NCI-H446 treated with DMSO at 0.1 percent for 48 hours (cell line): ENCODE measurements around the gene TDRD12.

Source experiments
- DNase-seq: peaks from one replicate; lab custom pipeline; 2025; lab: John Stamatoyannopoulos, UW

TDRD12 gene, protein sequence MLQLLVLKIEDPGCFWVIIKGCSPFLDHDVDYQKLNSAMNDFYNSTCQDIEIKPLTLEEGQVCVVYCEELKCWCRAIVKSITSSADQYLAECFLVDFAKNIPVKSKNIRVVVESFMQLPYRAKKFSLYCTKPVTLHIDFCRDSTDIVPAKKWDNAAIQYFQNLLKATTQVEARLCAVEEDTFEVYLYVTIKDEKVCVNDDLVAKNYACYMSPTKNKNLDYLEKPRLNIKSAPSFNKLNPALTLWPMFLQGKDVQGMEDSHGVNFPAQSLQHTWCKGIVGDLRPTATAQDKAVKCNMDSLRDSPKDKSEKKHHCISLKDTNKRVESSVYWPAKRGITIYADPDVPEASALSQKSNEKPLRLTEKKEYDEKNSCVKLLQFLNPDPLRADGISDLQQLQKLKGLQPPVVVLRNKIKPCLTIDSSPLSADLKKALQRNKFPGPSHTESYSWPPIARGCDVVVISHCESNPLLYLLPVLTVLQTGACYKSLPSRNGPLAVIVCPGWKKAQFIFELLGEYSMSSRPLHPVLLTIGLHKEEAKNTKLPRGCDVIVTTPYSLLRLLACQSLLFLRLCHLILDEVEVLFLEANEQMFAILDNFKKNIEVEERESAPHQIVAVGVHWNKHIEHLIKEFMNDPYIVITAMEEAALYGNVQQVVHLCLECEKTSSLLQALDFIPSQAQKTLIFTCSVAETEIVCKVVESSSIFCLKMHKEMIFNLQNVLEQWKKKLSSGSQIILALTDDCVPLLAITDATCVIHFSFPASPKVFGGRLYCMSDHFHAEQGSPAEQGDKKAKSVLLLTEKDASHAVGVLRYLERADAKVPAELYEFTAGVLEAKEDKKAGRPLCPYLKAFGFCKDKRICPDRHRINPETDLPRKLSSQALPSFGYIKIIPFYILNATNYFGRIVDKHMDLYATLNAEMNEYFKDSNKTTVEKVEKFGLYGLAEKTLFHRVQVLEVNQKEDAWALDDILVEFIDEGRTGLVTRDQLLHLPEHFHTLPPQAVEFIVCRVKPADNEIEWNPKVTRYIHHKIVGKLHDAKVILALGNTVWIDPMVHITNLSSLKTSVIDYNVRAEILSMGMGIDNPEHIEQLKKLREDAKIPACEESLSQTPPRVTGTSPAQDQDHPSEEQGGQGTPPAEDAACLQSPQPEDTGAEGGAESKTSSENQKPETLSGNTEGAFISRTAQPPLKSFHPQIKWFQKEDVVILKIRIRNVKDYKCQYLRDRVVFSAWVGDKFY (N-terminal part only)

DNA sequence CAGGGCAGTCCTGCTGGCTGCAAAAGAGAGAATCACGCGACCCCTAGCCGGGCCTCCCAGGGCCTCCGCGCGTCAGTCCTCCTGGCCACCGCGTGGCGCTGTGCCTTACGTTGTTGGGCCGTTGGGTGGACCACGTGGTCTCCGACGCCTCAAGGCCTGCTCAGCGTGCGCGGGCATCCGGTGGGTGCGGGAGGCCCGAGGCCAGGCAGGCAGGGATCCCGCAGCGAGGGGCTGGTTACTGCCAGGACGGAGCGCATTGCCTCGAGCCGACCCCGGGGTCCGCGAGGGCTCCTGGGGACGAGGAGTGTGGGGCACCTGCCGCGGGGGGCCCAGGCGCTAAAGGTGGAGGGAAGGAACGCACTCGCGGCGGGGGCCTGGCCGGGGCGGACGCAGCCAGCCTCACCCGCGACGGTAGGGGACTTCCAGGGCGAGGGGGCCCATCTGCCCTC is at the start of gene TDRD12:
TDRD12 (plus strand) TSS at position 157 of the 449 bp plus-strand sequence. CDS start 306 bp downstream, outside the sequence.
- no peak for DNase-seq

DNA sequence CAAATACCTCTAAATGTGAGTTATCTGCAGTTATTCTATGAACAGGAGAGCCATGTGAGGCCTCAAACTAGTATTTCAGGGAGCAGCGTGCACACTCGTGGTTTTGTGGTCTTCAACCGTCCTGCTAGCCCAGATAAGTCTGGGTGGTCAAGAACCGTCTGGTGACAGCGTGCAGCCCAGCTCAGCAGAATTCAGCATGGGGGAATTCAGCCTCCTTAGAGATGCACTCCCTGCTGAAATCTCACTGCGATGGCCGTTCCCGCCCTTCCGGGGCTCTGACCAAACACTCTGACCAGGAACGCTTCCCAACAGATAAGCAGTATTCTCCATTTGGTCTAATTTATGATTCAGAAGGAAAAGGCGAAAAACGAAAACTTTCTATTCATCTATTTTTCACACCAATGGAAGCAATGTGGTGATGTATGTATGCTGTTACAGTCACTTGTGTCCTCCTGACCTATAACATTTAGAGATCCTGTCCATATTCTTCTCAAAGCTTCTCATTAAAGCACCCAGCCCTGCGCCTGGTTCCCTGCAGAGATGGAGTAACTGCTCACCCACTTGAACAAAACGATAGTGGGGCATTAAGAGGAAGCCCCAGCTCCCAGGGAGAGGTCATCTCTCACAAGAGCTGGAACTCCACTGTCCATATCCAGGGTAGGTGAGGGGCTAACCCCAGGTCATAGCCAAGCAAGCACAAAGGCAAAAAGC is 47.5 kb upstream of the TDRD12 start:
- DNase-seq = no peak

DNA sequence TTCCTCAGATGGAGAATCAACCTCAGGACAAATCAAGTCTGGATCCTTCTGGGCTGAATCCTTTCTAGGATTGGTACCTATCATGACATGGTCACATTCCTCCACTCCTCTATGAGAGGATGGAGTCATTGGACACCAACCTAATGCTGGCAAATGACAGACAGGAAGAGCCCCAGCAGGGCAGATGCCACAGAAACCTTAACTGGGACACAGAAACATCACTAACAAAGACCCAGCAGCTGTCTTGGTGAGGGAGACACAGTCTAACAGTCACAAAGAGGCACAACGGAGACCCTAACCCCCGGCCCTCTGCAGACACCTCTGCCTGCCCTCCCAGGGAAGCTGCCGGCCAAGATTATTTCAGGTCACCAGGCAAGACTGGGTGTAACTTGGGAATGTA is 46.7 kb upstream of the TDRD12 start:
- no peak for DNase-seq

DNA sequence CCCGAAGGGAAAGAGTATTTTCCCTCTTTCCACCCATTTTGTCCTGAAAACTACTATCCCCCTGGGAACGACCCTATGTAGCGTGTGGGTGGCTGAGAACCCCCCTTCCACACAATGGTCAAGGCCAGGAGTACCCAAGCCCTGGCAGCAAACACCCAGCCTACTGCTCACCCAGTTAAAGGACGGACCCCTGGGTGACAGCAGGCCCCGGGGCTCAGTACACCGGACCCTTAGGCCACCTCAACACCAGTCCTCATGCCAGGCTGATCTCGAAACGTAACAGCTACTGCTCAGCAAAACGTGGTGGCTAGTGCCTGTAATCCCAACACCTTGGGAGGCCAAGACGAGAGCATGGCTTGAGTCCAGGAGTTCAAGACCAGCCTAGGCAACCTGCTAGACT is 46.0 kb upstream of the TDRD12 start:
- DNase-seq = no peak

DNA sequence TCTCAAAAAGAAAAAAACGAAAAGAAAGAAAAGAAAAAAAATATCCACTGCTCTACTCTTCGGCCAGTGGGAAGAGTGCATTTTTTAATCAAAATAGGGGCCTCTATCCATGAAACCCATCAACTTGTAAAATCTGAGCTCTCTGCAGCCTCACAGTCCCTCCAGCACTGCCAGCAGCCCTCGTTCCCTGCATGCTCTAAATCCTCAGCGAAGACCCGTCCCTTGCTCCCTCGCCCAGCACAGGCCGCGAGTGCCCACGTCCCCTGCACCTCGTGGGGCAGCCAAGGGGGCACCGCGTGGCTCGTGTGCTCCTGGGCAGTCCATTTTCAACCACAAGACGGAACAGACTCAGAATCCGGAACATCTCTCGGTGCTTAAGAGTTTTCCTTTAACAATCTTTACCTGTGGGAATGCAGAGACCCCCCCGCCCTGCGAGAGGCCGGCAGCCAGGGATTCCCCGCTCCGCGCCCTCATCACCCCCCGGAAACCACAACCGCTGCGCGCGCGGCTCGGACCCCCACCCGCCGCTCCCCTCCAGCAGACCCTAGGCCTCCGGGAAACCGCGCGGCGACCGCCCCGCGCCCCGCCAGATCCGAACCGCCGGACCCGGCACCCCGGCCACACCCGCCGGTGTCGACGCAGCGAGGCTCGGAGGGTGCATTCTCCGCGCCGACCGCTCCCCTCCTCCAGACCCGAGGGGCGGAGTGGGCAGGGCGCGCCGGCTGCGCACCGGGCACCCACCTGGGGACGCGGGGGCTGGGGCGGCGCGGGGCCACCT is 45.2 kb upstream of the TDRD12 start:
- DNase-seq = no peak

DNA sequence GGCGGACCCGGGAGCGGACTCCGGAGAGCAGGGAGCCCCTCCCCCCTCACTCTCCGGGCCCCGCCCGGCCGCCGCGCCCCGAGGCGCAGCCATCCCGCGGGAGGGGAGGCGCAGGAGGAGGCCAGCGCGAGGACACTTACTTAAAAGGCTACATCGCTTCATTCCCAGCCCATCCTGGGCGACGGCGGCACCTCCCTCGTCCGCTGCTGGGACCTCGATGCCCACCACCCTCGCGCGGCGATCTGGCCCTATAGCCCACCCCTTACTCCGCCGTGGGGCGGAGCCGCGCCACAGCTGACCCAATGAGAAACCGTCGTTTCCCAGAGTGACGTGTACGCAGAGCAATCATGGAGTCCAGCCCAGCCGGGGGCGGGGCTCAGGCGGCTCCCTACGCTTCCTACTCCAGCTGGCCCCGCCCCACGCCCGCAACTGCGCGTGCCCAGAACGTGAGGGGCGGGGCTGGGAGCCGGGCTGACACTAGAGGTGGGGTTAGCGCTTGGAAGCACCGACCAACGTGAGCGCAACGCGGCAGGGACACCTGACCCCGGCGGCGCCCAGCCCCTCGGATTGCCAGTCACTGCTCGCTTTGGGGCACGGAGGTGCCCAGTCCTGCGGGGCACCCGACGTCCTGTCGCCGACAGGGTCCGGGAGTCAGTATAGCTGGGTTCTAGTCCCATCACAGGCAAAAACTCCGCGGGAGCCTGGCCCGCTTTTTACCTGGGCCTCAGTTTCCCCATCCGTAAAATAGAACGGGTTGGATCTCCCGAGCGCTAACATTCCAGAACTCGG is 44.4 kb upstream of the TDRD12 start, which contains the start of gene ANKRD27:
ANKRD27 (minus strand) TSS at position 250 of the 789 bp plus-strand sequence. CDS start 16,165 bp downstream, outside the sequence.
- peak; percentile 97 for DNase-seq

DNA sequence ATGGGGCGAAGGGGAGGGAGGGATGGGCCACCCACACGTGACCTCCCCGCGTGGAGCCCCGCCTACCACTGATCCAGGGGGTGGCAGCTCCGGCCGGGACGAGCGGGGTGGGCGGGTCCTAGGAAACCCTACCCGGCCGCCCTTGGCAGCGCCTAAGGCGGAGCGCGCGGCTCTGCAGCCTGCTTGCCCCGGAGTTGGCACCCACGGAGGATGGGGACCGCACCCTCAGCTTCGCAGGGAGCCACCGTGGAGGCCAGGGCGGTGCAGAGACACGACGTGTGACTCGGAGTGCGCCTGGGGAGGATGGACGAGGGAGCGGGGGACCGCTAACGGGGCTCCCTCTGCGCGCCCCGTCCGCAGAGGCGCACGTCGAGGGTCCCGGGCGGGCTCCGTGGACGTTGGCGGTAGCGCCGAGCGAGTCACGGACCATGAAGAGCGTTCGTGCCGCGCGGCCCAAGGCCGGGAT is 43.8 kb upstream of the TDRD12 start, which contains the start of gene RGS9BP:
RGS9BP (plus strand) TSS at position 129 of the 466 bp plus-strand sequence. CDS start 416 bp downstream, outside the sequence.
- DNase-seq = peak; percentile 44

DNA sequence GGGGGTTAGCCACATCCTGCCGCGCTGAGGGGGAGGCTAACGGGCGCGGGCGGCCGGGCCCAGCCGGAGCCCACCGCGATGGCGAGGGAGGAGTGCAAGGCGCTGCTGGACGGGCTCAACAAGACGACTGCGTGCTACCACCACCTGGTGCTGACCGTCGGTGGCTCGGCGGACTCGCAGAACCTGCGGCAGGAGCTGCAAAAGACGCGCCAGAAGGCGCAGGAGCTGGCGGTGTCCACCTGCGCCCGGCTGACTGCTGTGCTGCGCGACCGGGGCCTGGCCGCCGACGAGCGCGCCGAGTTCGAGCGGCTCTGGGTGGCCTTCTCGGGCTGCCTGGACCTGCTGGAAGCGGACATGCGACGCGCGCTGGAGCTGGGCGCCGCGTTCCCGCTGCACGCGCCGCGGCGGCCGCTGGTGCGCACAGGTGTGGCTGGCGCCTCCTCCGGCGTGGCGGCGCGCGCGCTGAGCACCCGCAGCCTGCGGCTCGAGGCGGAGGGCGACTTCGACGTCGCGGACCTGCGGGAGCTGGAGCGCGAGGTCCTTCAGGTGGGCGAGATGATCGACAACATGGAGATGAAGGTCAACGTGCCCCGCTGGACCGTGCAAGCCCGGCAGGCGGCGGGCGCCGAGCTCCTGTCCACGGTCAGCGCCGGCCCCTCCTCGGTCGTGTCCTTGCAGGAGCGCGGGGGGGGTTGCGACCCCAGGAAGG is 43.2 kb upstream of the TDRD12 start:
- DNase-seq = no peak

DNA sequence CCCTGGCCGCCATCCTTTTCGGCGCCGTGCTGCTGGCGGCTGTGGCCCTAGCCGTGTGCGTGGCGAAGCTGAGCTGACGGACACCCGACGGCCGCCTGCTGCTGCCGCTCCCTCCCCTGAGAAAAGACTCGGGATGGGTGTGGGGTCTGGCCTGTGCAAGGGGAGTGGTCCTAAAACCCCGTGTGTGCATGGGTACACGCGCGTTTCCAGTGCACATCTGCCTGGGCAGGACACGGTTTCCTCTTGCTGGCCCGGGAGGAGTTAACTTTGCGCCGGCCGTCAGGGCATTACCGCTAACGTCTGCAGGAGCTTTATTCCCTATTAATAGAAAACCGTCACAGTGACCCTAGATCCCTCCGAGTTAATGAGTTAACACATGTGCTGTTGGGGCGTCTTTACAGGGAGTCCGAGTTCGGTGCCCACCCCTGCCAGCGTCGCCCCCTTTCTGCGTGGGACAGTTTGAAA is 42.6 kb upstream of the TDRD12 start:
- DNase-seq = no peak

DNA sequence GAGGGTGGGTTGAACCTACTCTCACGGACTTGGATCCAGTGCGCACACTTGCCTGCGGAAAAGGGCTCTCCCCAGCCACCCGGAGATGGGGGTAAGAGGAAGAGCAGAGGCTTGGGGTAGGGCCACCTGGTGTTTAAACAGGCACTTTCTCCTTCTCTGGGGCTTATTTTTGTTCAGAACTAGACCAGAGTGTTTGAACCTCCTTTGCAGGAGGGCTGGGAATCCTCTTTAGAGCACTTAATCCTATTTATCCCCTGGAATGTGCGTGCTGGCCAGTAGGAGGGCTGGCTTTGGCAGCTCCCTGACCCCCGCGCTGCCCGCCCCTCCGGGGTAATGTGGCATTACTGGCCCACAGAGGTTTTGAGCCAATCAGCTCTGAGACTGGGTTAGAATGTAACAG is 41.9 kb upstream of the TDRD12 start:
- no peak for DNase-seq

DNA sequence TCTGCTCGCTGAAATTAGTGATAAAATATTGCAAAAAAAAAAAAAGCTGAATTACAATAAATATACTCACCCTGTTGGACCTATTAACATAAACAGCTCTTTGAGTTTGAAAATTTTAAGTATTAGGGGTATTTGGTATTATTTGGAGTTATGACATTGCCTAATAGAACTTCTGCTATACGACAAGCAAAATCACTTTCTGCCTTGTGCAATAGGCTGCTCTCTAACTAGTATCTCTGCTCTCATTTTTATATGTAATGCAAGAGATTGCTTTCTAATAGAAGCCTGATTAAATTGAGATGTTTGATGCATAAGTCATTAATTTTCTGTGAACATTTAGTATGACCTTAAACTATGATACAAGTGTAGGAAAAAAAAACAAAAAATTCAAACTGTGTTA is 38.6 kb upstream of the TDRD12 start:
- DNase-seq = no peak

DNA sequence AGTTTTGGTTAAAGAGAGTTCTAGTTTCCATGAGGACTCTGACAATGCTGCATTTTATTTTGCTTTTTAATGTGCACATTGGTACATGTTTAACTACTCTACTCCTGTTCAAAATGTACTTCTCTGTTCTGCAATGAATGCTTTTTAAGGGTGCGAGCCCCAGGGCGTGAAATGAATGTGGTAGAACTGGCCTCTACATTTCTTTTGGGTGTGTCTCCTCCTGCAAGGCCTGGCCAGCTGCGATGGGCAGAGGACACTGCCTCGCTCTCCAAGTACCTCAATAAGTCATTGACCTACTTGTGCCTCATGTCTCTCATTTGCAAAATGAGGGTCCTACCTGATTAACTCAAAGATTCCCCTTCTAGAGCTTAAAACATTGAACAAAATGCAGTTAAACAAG is 37.2 kb upstream of the TDRD12 start:
- no peak for DNase-seq

DNA sequence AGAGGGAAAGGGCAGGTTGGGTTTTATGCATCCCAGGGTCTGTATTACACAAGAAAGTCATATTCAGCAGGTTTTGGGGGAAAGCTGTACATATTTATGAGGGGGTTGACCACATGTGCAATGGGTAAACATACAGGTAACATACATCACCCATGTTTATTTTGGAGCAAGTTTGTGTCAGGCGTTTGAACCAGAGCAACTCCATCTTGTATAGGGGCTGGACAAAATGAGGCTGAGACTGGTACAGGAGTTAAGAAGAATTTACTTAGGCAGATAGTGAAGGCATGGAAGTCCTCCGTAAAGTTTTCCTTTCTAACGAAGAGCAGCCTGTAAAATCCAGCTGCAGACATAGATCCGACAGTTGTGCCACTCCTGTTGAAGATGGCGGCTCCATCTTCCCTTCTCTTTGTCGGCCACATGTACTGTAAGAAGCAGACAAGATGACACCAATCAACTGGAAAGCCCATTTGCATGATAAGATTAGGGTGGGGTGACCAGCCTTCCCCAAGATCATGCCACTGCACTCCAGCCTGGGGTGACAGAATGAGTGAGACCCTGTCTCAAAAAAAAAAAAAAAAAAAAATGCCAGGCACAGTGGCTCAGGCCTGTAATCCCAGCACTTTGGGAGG is 32.6 kb upstream of the TDRD12 start:
- DNase-seq = no peak

DNA sequence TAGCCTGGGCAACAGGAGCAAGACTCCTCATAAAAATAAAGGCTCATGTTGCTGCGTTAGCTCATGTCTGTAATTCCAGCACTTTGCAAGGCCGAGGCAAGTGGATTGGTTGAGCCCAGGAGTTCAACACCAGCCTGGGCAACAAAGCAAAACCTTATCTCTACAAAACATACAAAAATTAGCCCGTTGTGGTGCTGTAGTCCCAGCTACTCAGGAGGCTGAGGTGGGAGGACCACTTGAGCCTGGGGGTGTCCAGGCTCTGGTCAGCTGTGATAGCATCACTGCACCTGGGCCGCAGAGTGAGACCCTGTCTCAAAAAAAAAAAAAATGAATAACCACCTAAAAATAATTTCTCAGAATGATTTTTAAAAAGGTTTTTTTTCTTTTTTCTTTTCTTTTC is 31.9 kb upstream of the TDRD12 start:
- DNase-seq = no peak

DNA sequence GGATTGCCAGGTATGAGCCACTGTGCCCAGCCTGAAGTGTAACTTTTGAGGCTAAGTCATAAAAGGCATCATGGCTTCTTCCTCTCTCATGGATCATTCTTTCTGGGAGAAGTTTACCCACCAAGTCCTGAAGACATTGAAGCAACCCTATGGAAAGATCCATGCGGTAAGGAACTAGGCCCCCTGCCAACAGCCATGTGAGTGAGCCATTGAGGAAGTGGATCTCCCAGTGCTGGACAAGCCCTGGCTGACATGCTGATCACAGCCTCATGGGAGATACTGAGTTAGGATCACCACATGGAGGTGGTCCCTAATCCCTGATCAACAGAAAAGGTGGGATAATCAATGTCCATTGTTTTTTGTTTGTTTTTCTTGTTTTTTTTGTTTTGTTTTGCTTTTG is 31.3 kb upstream of the TDRD12 start:
- no peak for DNase-seq

DNA sequence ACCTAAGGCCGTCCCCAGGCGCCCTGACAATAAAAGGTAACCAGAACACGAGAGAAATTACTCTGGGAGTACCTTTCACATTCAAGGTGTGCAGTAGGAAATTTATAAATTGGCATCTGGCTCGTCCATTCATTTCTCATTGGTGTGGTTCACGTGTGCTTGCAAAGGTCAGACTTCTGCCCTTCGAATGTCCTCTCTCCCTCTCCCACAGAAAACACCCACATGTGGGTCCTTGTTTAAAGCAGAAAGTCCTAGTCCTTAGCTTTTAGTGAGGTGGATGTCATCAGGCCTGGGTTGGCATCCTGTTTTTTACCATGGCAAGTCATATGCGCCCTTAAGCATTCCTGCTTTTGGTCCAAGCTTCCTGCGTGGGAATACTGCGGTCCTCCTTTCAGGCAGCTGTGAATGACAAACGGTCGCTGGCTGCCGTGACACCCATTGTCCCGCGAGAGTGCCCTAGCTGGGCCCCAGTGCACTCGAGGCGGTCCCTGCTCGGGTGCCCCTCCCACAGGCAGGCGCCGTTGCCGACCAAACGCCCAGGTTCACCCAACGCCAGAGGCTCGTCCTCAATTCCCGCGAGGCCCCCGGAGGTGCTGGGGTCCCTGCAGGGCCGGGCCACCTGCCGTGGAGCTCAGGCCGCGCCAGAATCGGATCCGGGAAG is 28.1 kb upstream of the TDRD12 start, which contains the start of gene NUDT19:
NUDT19 (plus strand) TSS at position 531 of the 661 bp plus-strand sequence. CDS start 140 bp downstream, outside the sequence.
- peak; percentile 63 for DNase-seq

DNA sequence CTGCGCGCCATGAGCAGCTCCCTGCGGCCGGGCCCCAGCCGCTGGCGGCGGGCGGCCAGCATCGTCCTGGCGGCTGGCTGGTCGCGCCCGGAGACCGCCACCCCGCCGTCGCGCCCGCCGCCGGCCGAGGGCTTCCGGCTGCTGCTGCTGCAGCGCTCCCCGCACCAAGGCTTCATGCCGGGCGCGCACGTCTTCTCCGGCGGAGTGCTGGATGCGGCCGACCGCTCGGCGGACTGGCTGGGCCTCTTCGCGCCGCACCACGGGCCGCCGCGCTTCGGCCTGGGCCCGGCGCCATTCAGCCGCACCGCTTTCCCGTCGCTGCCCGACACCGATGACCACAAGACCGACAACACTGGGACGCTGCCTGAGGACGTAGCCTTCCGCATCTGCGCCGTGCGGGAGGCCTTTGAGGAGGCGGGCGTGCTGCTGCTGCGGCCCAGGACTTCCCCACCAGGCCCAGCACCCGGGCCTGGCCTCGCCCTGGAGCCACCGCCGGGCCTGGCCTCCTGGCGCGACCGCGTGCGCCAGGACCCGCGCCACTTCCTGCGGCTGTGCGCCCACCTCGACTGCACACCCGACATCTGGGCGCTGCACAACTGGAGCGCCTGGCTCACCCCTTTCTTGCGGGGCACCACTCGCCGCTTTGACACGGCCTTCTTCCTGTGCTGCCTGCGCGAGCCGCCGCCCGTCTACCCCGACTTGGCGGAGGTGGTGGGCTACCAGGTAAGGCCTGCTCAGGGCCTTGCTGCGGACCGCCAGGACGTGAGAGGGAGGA is 27.4 kb upstream of the TDRD12 start:
- DNase-seq = peak; percentile 10
